ENCODE measurements around the gene EYA4.
"Not testable (repeated sequence)": the region's sequence is repeated elsewhere in the genome, so short reads cannot be mapped to it uniquely, and the experiment has no call there.

Gene EYA4

DNA sequence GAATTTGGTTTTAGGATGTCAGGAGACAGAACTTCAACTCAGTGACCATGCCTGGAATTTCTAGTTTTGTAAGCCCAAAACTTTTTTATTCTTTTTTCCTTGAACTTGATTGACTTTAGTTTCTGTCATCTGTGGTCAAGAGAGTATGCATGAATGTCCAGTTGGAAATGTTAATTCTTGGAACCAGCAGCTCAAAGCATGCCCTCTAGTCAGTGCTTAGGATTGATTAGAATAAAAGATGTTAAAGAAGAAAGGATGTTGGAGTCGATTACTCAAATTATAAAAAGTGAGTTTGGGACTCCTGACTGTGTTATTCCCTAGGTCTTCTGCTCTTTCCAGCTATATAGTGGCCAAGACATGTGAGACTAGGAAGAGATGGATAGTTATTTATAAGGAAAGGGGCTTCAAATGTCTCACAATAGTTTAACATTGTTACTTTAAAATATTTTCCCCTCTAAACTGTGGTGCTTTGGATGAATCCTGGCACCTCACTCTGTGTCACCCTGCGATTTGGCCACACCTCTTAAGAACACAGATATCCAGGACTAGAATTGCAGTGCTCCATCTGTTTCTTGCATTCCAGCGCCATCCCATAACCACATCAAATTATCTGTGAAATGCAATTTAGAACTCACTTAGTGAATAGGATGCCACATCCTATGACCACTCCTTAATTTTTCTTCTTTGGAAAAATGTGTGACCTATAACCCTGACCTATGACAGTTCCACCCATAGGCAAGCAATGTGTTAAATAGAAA lies 298.5 kb downstream of the EYA4 start:
- no peak for DNase-seq (ENCODE audit: low read depth)

- DNase-seq (ENCODE audit: low read depth) = no peak
Measured at GRCh38 chr6:133540361-133540760, 299.2 kb downstream of the EYA4 start.

GRCh38 chr6:133541040-133541439 lies 299.9 kb downstream of the EYA4 start:
- no peak for DNase-seq (ENCODE audit: low read depth)

GRCh38 chr6:133542056-133542821 lies 301.1 kb downstream of the EYA4 start:
- DNase-seq (ENCODE audit: low read depth) = no peak

GRCh38 chr6:133544419-133544818 lies 303.3 kb downstream of the EYA4 start:
- no peak for DNase-seq (ENCODE audit: low read depth)

- DNase-seq (ENCODE audit: low read depth) = no peak
Measured at GRCh38 chr6:133546098-133546497, 304.9 kb downstream of the EYA4 start.

- no peak for DNase-seq (ENCODE audit: low read depth)
Measured at GRCh38 chr6:133547136-133547535, 306.0 kb downstream of the EYA4 start.

GRCh38 chr6:133548423-133549159 lies 307.4 kb downstream of the EYA4 start:
- no peak for DNase-seq (ENCODE audit: low read depth)

DNA sequence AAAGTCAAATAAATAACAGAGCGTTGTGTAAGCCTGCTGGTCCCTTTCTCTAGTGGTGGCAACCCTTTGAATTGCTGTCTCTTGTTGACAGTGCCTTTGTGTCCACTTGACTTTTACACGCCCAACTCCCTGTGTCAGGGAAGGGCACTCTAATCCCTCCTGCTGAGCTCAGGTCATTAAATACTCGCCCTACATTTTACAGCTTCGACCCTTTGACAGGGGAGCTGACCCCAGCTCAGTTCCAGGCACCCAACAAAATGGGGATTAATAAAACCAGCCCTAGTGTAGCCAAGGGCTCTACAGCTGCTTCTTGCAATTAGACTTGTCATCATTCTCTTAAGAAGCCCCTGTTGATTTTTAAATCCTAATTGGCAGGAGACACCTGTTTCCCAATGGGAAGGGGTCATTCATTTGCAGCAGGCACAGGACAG lies 308.2 kb downstream of the EYA4 start:
- DNase-seq (ENCODE audit: low read depth) = no peak

DNA sequence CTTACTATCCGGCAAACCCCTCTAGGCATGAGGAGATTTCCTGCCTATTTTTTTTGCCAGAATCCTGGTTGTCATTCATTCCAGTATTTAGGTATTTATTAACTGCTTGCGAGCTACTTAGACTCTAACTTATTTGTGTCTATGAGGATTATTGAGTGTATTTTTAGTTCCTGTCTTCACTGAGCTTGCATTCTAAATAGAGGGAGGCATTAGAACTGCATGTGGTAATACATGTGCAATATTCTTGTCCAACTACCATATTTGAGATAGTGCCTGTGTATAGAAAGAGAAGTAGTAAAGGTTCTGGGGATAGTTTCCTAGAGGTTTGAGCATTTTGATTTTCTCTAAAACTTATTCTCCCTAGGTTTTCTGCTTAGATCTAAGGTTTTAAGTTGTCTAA lies 308.9 kb downstream of the EYA4 start:
- DNase-seq (ENCODE audit: low read depth) = no peak

GRCh38 chr6:133551436-133551835 lies 310.3 kb downstream of the EYA4 start:
- no peak for DNase-seq (ENCODE audit: low read depth)

- peak; percentile 93 for DNase-seq (ENCODE audit: low read depth)
Measured at GRCh38 chr6:133551847-133552341, 310.7 kb downstream of the EYA4 start.

GRCh38 chr6:133553652-133554051 lies 312.5 kb downstream of the EYA4 start:
- no peak for DNase-seq (ENCODE audit: low read depth)

GRCh38 chr6:133554121-133554520 lies 313.0 kb downstream of the EYA4 start:
- DNase-seq (ENCODE audit: low read depth) = not testable (repeated sequence)

DNA sequence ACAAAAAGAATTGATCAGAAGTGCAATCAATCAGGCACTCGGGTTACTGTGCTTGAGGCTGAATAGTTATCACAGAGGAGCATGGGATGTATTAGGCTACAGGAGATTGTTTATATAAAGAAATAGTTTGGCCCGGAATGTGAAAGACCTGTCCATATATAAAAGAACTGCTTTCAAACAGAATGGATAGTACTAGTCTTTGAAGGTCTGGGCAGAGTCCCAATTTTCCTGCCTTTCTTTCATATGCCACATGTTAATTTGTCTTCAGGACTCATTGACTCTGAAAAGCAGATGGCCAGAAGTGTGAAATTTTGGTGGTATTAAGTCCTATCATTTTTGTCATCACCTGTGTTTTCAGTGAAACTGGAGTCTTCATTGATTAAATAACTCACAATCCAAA lies 314.5 kb downstream of the EYA4 start:
- DNase-seq (ENCODE audit: low read depth) = no peak

DNA sequence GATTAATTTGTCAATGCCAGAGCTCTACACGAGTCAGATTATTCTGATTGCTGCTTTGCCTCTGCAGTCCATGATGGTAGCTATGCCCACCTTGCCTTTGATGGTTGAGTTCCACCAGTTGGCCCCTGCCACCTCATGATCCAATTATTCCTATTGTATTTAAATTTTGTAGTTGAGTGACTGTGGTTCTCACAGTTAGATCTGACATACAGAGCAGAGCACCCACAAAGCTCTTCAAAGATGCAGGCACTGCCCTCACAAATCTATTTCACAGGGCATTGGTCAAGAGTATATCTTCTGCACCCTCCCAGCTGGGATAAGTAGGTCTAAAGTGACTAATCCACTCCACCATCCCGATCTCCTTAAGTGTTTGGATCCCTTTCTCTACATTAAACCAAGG lies 318.8 kb downstream of the EYA4 start:
- DNase-seq (ENCODE audit: low read depth) = no peak

GRCh38 chr6:133567636-133568035 lies 326.5 kb downstream of the EYA4 start:
- DNase-seq (ENCODE audit: low read depth) = no peak

GRCh38 chr6:133568970-133569889 lies 328.1 kb downstream of the EYA4 start:
- DNase-seq (ENCODE audit: low read depth) = peak; percentile 82

- DNase-seq (ENCODE audit: low read depth) = no peak
Measured at GRCh38 chr6:133571681-133572080, 330.5 kb downstream of the EYA4 start.

DNA sequence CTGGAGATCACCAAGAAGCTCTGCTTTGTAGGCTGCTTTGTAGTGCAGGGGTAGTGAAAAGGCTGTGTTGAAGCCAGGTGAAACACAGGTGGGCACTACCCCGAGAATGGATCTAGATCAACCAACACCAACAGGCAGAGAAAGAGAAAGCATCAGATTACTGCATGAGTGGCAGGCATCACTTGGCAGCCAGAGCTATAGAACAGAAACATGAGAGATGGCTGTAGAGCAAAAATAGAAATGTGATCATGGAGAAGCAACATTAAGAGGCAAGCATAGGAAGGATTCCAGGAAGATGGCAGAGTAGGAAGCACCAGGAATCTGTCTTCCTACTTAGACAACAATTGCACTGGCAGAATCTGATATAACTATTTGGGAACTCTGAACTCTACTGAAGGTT lies 336.7 kb downstream of the EYA4 start:
- no peak for DNase-seq (ENCODE audit: low read depth)
